GM18867 (cell line): ENCODE data around the gene COL5A2.

Experiments used
- ATAC-seq: cut with Tn5 transposase; IDR thresholded peaks from one replicate; pipeline ENCODE4 v1.9.1; 2021; ENCODE audit warnings: mild to moderate bottlenecking, moderate library complexity; ENCODE audit not compliant: unreplicated experiment

Gene COL5A2

DNA sequence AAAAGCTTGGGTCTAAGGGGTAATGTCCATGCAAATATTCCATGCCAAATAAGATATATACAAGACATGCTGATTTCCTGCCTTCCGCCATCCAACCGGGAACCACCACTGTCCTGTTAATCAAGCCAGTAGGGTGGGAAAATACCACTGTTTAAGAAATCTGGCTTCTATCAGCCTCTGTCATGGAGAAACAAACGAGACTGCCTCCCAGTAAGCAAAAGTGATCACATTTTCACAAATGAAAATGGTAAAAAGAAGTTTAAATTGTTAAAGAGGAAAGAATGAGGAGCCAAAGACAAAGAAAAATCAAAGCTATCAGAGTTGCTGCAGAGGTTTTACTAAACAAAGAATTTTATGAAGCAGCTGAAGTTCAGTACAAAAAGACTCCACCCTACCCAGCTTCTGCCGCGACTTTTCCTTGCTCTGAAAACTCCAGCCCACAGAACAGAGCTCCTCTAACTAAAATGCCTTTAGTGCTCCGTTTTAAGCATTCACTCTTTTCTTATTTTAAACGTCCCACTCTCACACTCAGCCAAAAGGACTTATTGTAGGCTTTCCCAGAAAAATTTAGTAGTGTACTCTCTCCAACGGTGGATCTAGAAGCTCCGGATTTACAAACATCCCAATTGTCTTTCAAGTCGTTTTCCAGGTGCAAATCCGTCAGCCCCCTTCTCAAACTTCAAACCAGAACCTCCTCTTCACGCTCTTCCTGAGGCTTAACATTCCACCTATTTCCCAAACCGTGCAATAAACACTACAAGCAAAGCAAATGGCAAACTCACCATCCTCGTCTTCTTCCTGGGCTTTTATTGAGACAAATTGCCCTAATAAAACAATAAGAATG is 613 bp downstream of the COL5A2 start:
- ATAC-seq = no peak

DNA sequence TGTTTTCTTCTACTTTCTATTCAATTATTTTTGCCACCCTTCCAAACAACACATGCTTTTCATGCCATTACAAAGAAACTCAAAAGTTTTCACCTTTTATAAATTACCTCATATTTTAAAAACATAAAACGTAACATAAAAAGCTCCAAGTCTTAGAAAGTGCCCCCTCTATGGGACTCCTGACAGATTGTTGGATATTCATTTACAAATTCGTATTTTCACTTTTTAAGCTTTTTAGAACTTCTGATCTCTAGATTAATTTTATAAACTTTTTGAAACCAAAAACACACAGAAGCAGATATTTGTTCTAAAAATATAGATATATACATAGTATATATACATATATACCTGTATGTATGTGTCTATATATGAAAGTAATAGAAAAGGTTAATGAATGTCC is 1.5 kb downstream of the COL5A2 start:
- ATAC-seq = no peak

DNA sequence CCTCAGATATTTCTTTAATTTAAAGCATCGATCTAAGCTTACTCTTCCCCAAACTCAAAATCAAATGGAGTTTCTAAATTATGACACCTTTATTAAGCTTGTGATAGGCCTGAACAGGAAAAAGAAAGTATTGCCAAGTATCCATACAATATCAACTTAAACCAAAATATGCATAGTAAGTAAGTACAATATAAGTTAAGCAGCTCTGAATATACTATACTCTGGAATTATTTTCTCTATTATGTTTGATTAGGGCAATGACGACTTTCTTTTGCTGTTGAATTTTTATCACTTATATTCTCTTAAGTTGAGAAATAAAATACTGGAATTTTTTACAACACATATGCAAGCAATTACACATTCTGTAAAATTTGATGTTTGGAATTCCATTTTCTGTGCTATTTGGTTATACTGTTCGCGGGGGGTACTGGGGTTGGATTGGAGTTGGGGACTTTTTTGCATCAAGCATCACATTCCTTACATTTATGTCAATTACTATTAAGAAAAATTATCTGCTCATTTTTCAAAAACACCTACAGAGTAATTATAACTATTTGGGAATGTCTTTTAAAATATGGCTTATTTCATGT is 2.2 kb downstream of the COL5A2 start:
- ATAC-seq = no peak

DNA sequence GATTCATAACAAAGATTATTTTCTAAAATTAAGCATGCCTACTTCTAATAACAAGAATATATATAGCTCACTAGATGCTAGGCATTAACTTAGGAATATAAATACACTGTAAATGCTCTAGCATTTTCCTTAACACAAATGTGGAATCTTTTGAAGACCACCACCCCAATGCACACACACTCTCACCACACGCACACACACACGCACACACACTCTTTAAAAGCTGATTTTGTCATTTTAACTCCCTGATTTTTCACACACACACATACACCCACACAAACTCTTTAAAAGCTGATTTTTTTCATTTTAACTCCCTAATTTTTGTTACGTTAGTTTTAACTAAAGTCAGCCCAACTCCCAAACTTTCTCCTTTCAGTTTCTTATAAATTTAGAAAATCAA is 3.0 kb downstream of the COL5A2 start:
- no peak for ATAC-seq

DNA sequence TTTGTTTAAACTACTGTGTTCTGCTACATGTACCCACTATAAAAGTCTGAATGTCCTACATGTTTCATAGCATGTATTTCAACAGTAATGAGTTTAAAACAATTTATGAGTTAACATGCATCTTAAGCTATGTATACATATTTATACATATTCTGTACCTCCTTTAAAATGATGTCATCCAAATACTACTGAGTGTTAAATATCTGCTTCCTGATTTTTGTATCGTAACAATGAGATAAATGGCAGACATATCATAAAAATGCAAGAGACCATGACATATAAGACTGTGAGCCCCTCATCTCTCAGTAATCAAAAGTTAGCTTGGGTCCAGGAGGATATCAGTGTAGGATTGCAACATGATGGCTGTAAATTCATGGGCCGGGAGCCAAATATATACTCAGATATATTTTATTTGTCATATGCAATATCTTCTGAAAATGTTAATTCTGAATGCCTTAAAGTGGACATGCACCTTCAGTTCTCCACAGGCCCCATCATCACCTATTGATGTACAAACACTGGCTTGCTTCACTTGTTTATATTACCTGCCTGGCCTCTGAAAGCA is 3.6 kb downstream of the COL5A2 start:
- no peak for ATAC-seq

DNA sequence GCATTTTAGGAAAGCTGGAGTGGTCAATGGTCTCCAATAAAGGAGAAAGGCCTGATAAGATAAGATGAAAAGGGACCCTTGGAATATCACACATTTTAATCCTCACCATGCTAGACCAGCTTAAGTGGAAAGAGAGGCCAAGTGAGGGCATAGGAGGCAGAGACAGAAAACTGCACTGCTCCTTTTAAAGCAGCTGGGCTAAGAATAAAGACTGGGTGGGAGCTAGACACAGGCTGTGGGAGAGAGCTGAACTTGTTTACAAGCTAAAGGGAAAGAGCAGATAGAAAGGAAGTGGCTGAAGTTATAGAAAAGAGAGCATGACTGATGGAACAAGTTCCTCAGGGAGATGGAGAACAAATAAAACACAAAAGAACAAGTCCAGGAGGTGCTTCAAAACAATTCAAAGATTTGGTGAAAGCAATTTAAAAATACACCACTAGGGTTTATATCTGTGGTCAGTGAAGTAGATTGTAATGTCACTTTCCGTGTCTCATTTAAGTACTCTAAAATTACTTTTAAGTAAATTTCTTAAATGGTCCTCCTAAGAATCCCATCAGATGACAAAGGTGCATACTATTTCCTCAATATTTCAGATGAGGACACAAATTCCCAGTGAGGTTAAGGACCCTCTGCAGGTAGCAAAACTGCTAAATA is 7.5 kb downstream of the COL5A2 start:
- ATAC-seq = no peak

DNA sequence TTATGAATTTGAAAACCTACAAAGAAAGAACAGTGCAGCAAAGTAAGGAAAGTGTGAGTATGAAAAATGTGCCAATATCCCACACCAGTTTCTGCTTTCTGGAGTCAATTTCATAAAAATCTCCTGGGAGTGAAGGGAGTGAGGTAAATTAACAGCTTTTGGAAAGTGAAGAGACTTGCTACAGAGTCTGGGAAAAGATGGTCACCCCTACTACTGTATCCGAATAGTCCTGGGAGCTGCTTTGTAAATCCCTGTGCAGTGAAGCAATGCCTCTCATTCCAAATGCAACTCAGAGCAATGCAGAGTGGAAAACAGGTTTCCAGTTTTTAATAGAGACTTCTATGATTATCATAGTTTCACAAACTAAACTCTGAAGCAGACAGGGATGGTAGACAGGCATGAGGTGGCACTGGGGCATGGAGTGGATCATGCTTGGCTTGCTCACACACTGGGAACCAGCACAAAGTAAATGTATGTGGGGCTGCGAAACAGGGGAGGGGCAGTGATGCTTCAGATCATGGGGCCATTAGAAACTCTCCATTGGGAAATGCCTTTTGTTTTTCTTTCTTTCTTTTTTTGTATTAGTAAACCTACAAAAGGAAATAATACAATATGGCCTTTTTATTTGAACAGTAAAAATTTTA is 10.6 kb downstream of the COL5A2 start:
- no peak for ATAC-seq

DNA sequence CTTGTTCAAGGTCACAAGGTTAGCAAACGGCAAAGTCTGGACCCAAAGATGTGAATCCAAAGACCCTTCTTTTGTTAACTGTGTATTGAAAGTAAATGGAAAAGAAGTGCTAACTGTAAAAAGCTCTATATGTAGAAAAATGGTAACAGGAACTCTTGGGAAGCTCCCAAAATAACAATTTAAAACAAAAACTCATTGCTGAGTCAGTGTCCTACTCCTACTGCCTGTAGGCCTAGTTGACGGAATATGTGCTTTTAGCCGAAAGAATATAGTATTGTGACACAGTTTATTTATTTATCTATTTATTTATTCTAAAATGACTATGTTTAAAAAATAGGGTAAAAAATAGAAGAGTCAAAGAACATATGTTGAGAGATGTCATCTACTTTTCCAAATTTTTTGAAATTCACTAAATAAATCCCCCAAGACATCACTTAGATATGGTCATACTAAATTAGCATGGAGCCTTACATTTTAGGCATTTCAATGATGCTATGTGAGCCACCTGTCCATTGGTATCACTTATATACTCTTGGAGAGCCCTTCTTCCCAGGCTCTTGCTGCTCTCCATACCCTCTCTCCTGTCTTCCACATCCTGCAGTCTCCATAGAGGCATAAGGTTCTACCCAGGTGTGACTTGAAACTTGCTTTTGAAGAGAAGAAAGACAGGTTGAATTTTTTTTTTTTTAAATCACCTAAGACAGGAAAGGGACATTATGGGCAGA is 13.7 kb downstream of the COL5A2 start:
- no peak for ATAC-seq

DNA sequence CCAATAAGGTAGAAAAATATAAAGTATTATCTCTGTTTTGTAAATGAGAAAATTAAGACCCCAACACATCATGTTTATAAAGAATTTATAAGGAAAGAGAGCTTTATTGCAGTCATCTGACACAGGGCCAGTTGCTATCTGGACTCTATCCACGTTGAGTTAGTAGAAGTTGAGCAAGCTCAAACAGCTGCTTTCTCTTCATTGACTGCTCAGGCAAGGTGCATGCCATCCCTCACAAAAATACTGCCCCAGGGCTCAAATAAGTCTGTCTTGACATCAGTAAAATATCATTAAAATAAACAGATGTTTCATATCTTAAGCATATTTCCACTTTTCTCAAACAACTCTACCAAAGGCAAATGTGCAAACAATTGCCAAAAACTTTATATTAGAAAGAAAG is 14.8 kb downstream of the COL5A2 start:
- ATAC-seq = no peak

DNA sequence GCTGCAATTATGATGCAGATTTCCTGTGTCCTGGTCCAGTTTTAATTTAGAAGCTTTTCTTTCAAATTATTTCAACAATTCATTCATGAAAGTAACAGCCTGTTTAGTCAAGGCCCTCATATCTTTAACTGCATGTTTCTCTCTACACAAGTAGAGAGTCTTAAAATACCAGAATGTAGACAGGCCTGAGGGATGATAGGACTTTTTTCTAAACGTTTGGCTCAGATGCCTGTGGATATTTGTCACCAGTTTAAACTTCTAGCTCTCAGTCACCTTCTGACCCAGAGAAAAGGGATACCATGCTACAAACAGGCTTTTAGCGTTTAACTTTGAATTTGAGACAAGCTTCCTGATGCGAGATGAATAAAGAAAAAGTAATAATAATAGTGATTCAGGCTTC is 15.7 kb downstream of the COL5A2 start:
- ATAC-seq = no peak

DNA sequence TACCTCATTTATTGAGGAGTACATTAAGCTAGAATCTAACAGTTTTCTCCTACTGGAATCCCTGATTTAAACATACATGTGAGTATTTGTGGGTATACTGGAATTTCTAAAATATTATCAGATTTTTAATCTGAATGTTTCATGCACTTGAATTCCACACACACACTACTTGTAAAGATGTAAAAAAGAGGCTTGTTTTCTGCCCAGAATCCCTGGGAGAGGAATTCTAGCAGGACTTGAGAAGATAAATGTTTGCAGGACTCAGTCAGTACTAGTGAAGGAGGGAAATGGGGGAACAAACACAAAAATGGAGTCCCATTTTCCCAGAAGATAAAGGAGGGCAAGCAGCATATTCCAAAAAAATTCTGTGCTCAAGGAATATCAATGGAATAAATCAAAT is 17.0 kb downstream of the COL5A2 start:
- no peak for ATAC-seq

DNA sequence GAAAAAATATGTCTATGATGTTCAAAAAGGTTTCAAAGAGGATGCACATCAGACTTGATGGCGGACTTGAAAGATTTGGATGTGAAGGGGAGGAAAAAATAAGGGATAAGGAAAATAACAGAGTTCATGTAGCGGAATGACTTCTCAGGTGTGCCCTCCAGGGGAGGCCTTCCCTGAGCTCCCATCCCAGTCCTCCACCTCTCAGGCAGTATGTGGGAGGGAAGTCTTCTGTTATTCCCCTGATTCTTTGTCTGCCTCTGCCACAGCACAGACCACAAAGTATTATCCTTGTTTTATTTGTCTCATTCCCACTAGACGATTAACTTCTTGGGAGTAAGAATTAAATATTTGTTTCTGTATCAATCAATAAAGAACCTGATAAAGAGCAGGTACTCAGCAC is 17.7 kb downstream of the COL5A2 start:
- ATAC-seq = no peak

DNA sequence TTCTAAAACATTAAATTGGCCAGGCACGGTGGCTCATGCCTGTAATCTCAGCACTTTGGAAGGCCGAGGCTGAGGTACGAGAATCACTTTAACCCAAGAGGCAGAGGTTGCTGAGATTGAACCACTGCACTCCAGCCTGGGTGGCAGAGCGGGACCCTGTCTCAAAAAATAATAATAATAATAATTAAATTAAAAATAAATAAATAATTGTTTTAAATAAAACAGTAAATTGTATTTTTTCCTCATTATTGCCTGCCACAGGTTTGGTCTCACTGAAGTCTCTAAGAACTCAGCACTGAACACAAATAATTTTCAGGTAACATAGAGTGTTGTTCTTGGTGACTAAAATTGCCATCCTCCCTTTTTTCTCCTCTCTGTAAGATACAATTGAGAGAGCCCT is 19.8 kb downstream of the COL5A2 start:
- no peak for ATAC-seq

DNA sequence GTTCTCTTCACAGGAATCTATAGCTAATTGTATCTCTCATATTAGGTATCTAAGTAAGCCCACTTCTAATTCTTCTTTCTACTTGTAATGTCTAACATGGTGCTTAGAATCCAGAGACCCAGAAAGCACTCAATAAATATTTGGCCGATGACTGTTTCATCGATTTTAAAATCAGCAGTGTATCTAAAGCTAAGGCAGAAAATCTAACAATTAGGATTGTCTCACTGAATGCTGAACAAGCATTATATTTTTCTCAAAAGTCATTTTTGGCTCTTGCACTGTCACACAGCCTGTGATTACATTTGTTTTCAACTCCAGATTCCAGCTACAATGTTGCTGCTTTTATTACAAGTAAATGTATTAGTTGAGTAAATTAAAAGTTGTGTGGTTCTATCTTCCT is 20.3 kb downstream of the COL5A2 start:
- ATAC-seq = no peak

DNA sequence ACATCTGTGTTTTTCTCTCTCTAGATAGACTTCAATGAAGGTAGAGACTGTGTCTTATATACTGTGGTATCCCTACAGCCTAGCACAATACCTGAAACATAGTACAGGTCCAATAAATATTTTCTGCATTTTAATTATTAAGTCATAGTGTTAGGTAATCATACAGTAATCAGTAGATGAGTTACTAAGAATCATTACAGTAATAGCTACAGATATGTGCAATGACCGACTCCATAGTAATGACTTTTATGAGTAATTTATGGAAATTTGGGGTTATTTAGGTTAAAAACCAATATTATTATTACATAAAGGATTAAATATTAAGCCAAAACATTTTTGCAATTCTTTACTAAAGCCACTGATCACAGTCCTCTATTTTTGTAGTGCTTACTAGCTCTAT is 21.6 kb downstream of the COL5A2 start:
- ATAC-seq = no peak

DNA sequence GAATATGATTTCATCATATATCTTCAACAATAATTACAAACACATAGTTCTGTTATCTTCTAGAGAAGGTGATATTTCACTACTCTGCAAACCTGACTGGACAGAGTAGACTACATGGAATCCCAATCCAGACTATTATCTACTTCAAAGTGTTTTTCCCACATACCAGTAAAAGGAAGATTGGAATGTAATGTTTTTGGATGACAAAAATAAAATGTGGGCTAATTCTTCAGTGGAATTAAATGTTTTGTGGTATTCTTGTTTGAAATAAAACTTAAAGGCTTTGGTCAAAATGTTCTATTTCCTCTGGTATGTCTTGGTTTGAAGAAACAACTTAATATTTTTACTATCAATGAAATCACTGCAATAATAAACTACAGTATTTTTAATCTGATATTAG is 22.1 kb downstream of the COL5A2 start:
- no peak for ATAC-seq

DNA sequence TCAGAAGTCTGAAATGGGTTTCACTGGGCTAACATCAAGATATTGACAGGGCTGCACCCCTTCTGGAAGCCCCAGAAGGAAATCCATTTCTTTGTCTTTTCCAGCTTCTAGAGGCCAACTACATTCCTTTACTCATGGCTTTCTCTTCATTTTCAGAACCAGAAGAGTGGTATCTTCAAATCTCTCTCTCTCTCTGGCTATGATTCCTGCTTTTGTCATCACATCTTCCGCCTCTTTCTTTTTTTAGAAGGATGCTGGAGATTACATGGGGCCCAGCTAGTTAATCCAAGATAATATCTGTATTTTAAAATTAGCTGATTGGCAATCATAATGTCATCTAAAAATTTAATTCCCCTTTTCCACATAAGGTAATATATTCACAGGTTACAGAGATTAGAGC is 23.8 kb downstream of the COL5A2 start:
- ATAC-seq = no peak

DNA sequence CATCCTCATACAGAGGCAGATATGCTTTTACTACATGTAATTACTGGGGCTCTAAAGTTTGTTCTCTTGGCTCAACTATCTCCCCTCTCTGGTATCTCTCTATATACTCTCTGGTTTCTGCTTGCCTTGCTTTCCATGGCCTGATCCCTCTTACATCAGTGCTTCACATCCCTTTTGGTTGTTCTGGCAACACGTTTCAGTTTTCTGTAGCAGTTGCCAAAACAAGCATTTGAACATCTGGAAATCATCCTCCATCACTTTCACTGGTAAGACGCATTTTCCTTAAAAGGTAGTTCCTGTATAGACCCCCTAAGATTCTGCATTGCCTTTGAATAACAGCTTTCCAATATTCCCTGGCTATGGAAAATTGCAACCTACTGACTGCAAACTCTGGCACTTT is 25.9 kb downstream of the COL5A2 start:
- ATAC-seq = no peak

DNA sequence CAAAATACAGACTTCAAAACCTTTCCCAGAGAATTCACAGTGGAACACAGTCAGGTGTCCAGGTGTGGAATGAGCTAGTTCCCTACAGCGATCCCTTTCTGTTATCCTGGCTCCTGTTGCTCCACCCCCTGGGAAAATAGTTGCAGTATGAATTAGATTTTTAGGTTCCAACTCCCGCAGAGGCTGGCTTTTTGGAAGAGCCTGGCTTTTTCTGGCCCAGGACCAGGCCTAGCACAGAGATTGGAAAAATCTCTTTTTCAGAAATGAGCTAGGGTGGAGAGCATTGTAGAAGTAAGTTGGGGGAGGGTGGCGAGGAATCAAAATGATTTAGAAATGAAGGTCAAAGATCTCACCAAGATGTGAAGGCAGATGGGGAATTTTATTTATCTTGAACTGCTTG is 27.1 kb downstream of the COL5A2 start:
- no peak for ATAC-seq

DNA sequence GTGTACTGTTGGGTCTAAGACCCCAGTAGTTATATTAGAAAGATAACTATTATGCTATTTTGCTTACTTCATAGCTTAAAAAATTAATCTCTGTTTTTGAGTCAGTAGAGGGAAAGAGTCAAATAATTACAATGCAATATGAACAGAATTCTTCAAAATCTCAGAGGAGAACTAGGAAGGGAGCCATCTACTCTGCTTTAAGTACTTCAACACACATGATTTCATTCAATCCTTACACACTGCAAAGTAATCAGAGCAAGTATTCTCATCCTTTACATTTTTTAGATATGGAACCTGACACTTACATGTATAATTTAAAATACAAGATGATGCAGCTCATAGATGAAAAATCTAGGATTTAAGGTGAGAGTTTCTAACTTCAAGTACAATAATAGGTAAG is 27.7 kb downstream of the COL5A2 start:
- no peak for ATAC-seq

DNA sequence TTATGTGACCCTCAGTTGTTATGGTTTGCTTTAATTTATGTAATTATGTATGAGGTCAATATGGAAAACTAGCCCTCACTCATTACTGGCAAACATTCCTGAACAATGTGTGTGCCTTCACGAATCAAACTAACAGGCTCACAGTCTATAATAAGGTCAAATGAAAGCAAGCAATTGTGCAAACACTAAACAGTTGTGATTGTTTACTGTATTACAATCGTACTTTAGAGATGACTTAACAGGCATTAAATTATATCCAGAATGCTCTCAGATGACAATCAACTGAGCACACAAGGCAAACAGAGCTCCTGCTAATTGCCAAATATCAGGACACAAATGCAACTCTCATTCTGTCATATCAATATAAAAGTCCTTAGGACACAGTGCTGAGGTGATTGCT is 29.5 kb downstream of the COL5A2 start:
- ATAC-seq = no peak
